Caco-2 (cell line): ENCODE data around the gene LAD1. TPM values are rescaled to one million over a fixed set of nuclear protein-coding genes. Genes with fewer than 3 reads are reported as not detected.

Experiments
- BruUV-seq: library from RNA; stranded (reverse); fragments of 400-500 nt; replicated peaks from 2 replicates; lab custom pipeline; 2021; lab: Mats Ljungman, UMichigan
- CTCF ChIA-PET: fragments of 300-600 bp; sonication (Branson Sonifier 250); formaldehyde crosslinking; loops from one replicate; lab custom pipeline; 2022; ENCODE audit warnings: antibody characterized with exemption; lab: Charles Lee
- POLR2A ChIA-PET: fragments of 300-600 bp; sonication (Branson Sonifier 250); formaldehyde crosslinking; loops from one replicate; lab custom pipeline; 2022; ENCODE audit warnings: antibody characterized with exemption; lab: Charles Lee
- DNase-seq, 2 experiments: peaks; one replicate each; pipeline versions ENCODE4 v3.0.0 to v3.0.0-alpha.2; 2020 to 2022
- H3K27me3 ChIP-seq: replicated peaks from 2 replicates; pipeline ENCODE4 v1.6.0; 2011; ENCODE audit warnings: low read length; ENCODE audit not compliant: control insufficient read depth, insufficient read depth
- H3K36me3 ChIP-seq: 2 replicates; pipeline ENCODE4 v1.5.1; 2011; ENCODE audit warnings: low read length; ENCODE audit not compliant: control insufficient read depth, insufficient read depth
- H3K4me1 ChIP-seq: fragments of 250-450 bp; sonication (Bioruptor Pico); 2 replicates; pipeline ENCODE4 v1.5.1; 2020; ENCODE audit warnings: mild to moderate bottlenecking
- H3K4me3 ChIP-seq: 2 replicates; pipeline ENCODE4 v1.5.1; 2011; ENCODE audit warnings: low read depth, mild to moderate bottlenecking, control low read depth, low read length
- H3K9me3 ChIP-seq: fragments of 250-450 bp; sonication (Bioruptor Pico); 2 replicates; pipeline ENCODE4 v1.5.1; 2020; ENCODE audit warnings: mild to moderate bottlenecking, moderate library complexity
- H3K27ac Mint-ChIP-seq: one replicate; pipeline ENCODE4 v1.8.0; 2022; ENCODE audit warnings: mixed read lengths; ENCODE audit not compliant: unreplicated experiment
- H3K27me3 Mint-ChIP-seq: one replicate; pipeline ENCODE4 v1.8.0; 2022; ENCODE audit warnings: mixed read lengths; ENCODE audit not compliant: insufficient read depth, unreplicated experiment
- H3K36me3 Mint-ChIP-seq: one replicate; pipeline ENCODE4 v1.8.0; 2022; ENCODE audit warnings: mild to moderate bottlenecking, mixed read lengths; ENCODE audit not compliant: insufficient read depth, unreplicated experiment
- H3K4me1 Mint-ChIP-seq: one replicate; pipeline ENCODE4 v1.8.0; 2022; ENCODE audit warnings: low read depth, mixed read lengths; ENCODE audit not compliant: unreplicated experiment
- H3K4me3 Mint-ChIP-seq: one replicate; pipeline ENCODE4 v1.8.0; 2022; ENCODE audit warnings: mild to moderate bottlenecking, moderate library complexity, mixed read lengths; ENCODE audit not compliant: unreplicated experiment
- H3K9me3 Mint-ChIP-seq: one replicate; pipeline ENCODE4 v1.8.0; 2022; ENCODE audit warnings: mixed read lengths; ENCODE audit not compliant: unreplicated experiment
- CTCF ChIP-seq, 2 experiments: fragments of 200-600 bp in 1 of 2; IDR thresholded peaks; 1 replicate in 1 of 2; 2 replicates in 1 of 2; pipeline versions ENCODE4 v1.5.1 to v1.8.0; 2011 to 2022; ENCODE audit warnings: antibody characterized with exemption in 1 of 2, control low read depth in 1 of 2, inconsistent platforms in 1 of 2, low read depth in 1 of 2, low read length in 1 of 2, mild to moderate bottlenecking in 1 of 2, moderate library complexity in 1 of 2; ENCODE audit not compliant: insufficient read depth in 1 of 2, severe bottlenecking in 1 of 2, unreplicated experiment in 1 of 2
- intact Hi-C: fragments of 100-400 bp; cut with micrococcal nuclease; formaldehyde crosslinking; loops from one replicate; pipeline ENCODE4 v1.10.0; 2022; ENCODE audit not compliant: unreplicated experiment
- total RNA-seq: library from RNA; stranded (reverse); gene quantifications from 2 replicates; pipeline ENCODE4 v1.2.3, GENCODE V29; 2022

LAD1 gene
- total RNA-seq, 1 experiment from 2014 or later = 80.5 TPM

- ChIA-PET CTCF (interaction anchor here (1.0 to 1.2 kb wide), 2 partner anchors 24 to 26 kb away, joined by 3 to 4 read pairs; no protein-coding TSS in a partner anchor), POLR2A (no interaction called here)
- no TSS peak for BruUV-seq
- no peak overlapping the region for H3K27ac Mint-ChIP-seq
- intact Hi-C loops = no loop called here
- H3K27me3 Mint-ChIP-seq = no peaks in the 10 kb centered on the region
- no peaks in the 10 kb centered on the region for H3K36me3 ChIP-seq
- no peak for DNase-seq
- no peaks in the 10 kb centered on the region for H3K36me3 Mint-ChIP-seq
- peaks cover 11% of the 10 kb centered on the region for H3K4me1 Mint-ChIP-seq
- H3K27me3 ChIP-seq = no peaks in the 10 kb centered on the region
- H3K4me3 Mint-ChIP-seq = no peak overlapping the region
- no peak for TF ChIP-seq CTCF (IDR thresholded peaks at IDR 0.05; ENCODE audit: insufficient read depth in 1 of 2, low read depth in 1 of 2, low read length in 1 of 2, severe bottlenecking in 1 of 2, unreplicated experiment in 1 of 2)
- H3K4me3 ChIP-seq = no peak overlapping the region
- no peaks in the 10 kb centered on the region for H3K9me3 ChIP-seq
- H3K4me1 ChIP-seq = peaks cover 14% of the 10 kb centered on the region
- no peaks in the 10 kb centered on the region for H3K9me3 Mint-ChIP-seq
Observed at GRCh38 chr1:201411292-201411691, 12.2 kb upstream of the LAD1 start.

DNA sequence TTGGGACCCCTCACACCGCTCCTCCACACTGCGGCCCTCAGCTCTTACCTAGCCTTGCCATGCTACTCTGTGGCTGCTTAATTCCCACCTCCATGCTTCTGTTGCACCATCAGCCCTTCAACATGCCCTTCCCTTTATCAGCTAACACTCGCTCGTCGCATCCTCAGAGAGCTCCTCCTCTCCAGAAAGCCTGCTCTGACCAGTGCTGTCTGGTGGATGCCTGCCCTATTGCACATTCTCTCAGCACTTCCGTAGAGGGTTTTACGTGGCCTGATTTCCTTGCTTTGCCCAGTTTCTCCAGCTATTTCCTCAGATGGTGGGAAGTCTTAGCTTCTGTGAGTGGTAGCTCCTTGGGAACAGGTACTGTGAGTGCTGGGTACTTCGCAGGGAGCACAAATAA lies 10.3 kb upstream of the LAD1 start:
- no peaks in the 10 kb centered on the region for H3K36me3 Mint-ChIP-seq
- Histone ChIP-seq H3K4me3 (no peak overlapping the region), H3K4me1 (peaks cover 31% of the 10 kb centered on the region), H3K36me3 (no peaks in the 10 kb centered on the region), H3K27me3 (no peaks in the 10 kb centered on the region), H3K9me3 (no peaks in the 10 kb centered on the region)
- no peaks in the 10 kb centered on the region for H3K9me3 Mint-ChIP-seq
- no peak for DNase-seq
- intact Hi-C loops = loop anchor here (5.0 kb wide), 1 partner anchor 62 kb away; no protein-coding TSS in a partner anchor
- peak overlapping the region; percentile 6 for H3K27ac Mint-ChIP-seq
- CTCF ChIA-PET = interaction anchor here (0.5 to 1.4 kb wide), 4 partner anchors 10 to 62 kb away, joined by 4 to 10 read pairs (median 4); partner anchors contain the start of gene LAD1
- POLR2A ChIA-PET = interaction anchor here (1.3 kb wide), 1 partner anchor 10 kb away, joined by 6 read pairs; no protein-coding TSS in a partner anchor
- no peak for TF ChIP-seq CTCF (IDR thresholded peaks at IDR 0.05; ENCODE audit: insufficient read depth in 1 of 2, low read depth in 1 of 2, low read length in 1 of 2, severe bottlenecking in 1 of 2, unreplicated experiment in 1 of 2)
- no peak overlapping the region for H3K4me3 Mint-ChIP-seq
- H3K4me1 Mint-ChIP-seq = peaks cover 11% of the 10 kb centered on the region
- no TSS peak for BruUV-seq
- no peaks in the 10 kb centered on the region for H3K27me3 Mint-ChIP-seq

DNA sequence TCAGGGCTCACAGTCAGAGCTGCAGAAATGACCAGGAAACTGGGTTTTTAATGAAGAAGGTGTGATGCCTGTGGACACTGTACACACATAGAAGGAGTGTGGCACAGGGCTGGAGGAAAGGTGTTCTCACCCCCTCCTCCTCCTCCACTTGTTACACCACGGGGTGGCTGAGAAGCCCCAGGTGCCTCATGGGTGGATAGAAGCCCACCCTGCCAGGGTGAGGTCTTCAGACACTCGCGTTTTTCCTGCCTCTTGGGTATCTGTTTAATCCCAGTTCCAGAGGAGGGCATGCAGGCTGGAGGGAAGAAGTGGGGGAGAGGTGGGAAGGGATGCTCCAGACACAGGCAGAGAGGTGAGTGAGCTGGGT lies 9.7 kb upstream of the LAD1 start:
- Mint-ChIP-seq H3K27me3 (no peaks in the 10 kb centered on the region), H3K4me1 (peaks cover 11% of the 10 kb centered on the region), H3K27ac (no peak overlapping the region), H3K9me3 (no peaks in the 10 kb centered on the region), H3K4me3 (no peak overlapping the region), H3K36me3 (no peaks in the 10 kb centered on the region)
- Histone ChIP-seq H3K4me1 (peaks cover 38% of the 10 kb centered on the region), H3K36me3 (no peaks in the 10 kb centered on the region), H3K27me3 (no peaks in the 10 kb centered on the region), H3K4me3 (no peak overlapping the region), H3K9me3 (no peaks in the 10 kb centered on the region)
- no peak for DNase-seq
- ChIA-PET POLR2A (interaction anchor here (1.3 kb wide), 1 partner anchor 9 kb away, joined by 6 read pairs; no protein-coding TSS in a partner anchor), CTCF (interaction anchor here (0.5 to 1.5 kb wide), 6 partner anchors 9 to 99 kb away, joined by 3 to 10 read pairs (median 4); partner anchors contain the start of gene LAD1)
- intact Hi-C loops = loop anchor here (1.0 to 5.0 kb wide), 3 partner anchors 10 to 62 kb away; partner anchors contain the start of gene LAD1
- BruUV-seq = no TSS peak
- no peak for TF ChIP-seq CTCF (IDR thresholded peaks at IDR 0.05; ENCODE audit: insufficient read depth in 1 of 2, low read depth in 1 of 2, low read length in 1 of 2, severe bottlenecking in 1 of 2, unreplicated experiment in 1 of 2)
